ENCODE measurements around the gene OR5K4. TPM values are rescaled to one million over a fixed set of nuclear protein-coding genes. Genes with fewer than 3 reads are reported as not detected.

The OR5K4 gene
- polyA plus RNA-seq, 1 donor (not counting 4 experiments of a cell fraction or from before 2014, with no cell fraction given), result not detected

GRCh38 chr3:98329392-98330124, 24.1 kb upstream of the OR5K4 start:
- no peaks in the 10 kb centered on the region for H4K20me1 ChIP-seq (ENCODE audit: control insufficient read depth, extremely low read depth, insufficient read depth, low read length)
- H2AFZ ChIP-seq (ENCODE audit: control insufficient read depth, low read length), result no peak overlapping the region
- H3K9me3 ChIP-seq (ENCODE audit: control insufficient read depth, low read depth, low read length), result no peaks in the 10 kb centered on the region
- H3K27ac ChIP-seq (ENCODE audit: control insufficient read depth, insufficient read depth, low read length), result no peak overlapping the region
- H3K4me1 ChIP-seq (ENCODE audit: control insufficient read depth, extremely low read depth, insufficient read depth, low read length), result no peaks in the 10 kb centered on the region
- no peaks in the 10 kb centered on the region for H3K9me1 ChIP-seq (ENCODE audit: control insufficient read depth, extremely low read depth, insufficient read depth, low read length)
- no peaks in the 10 kb centered on the region for H3K79me2 ChIP-seq (ENCODE audit: control insufficient read depth, insufficient read depth, low read length)
- no peak overlapping the region for H3K9ac ChIP-seq (ENCODE audit: control insufficient read depth, extremely low read depth, insufficient read depth, low read length)
- H3K36me3 ChIP-seq (ENCODE audit: control insufficient read depth in 2 of 2, extremely low read depth in 1 of 2, insufficient read depth in 2 of 2, low read length in 2 of 2), result no peaks in the 10 kb centered on the region
- DNase-seq (ENCODE audit: low read depth, low spot score), result no peak
- peaks cover 2% of the 10 kb centered on the region for H3K27me3 ChIP-seq (ENCODE audit: control insufficient read depth, extremely low read depth, insufficient read depth, low read length)
- dilution Hi-C loops (cut with MboI; ENCODE audit: extremely low pct_ligation_motif_present, low sequenced_read_pairs), result no loop called here
- H3K4me2 ChIP-seq (ENCODE audit: control insufficient read depth, extremely low read depth, insufficient read depth, low read depth, low read length), result no peak overlapping the region
- FAIRE-seq, result peak; percentile 77
- peak; percentile 75 to 81 (median 79) for TF ChIP-seq CTCF (optimal IDR thresholded peaks at IDR 0.05 in 1 of 3, IDR thresholded peaks at IDR 0.05 in 1 of 3, conservative IDR thresholded peaks at IDR 0.05 in 1 of 3; ENCODE audit: extremely low read depth in 1 of 3, insufficient read depth in 2 of 3, low read length in 3 of 3)
- no peak for TF ChIP-seq EZH2 (IDR thresholded peaks at IDR 0.05; ENCODE audit: low read length)
- no peak overlapping the region for H3K4me3 ChIP-seq (ENCODE audit: control insufficient read depth in 2 of 3, extremely low read depth in 1 of 3, insufficient read depth in 2 of 3, low read depth in 1 of 3, low read length in 3 of 3)

- Histone ChIP-seq H3K79me2 (ENCODE audit: control insufficient read depth, insufficient read depth, low read length) (no peaks in the 10 kb centered on the region), H3K4me2 (ENCODE audit: control insufficient read depth, extremely low read depth, insufficient read depth, low read depth, low read length) (no peak overlapping the region), H3K36me3 (ENCODE audit: control insufficient read depth in 2 of 2, extremely low read depth in 1 of 2, insufficient read depth in 2 of 2, low read length in 2 of 2) (no peaks in the 10 kb centered on the region), H2AFZ (ENCODE audit: control insufficient read depth, low read length) (no peak overlapping the region), H3K27me3 (ENCODE audit: control insufficient read depth, extremely low read depth, insufficient read depth, low read length) (no peaks in the 10 kb centered on the region), H3K4me1 (ENCODE audit: control insufficient read depth, extremely low read depth, insufficient read depth, low read length) (no peaks in the 10 kb centered on the region), H3K9ac (ENCODE audit: control insufficient read depth, extremely low read depth, insufficient read depth, low read length) (no peak overlapping the region), H4K20me1 (ENCODE audit: control insufficient read depth, extremely low read depth, insufficient read depth, low read length) (no peaks in the 10 kb centered on the region), H3K27ac (ENCODE audit: control insufficient read depth, insufficient read depth, low read length) (no peak overlapping the region), H3K9me1 (ENCODE audit: control insufficient read depth, extremely low read depth, insufficient read depth, low read length) (no peaks in the 10 kb centered on the region), H3K9me3 (ENCODE audit: control insufficient read depth, low read depth, low read length) (no peaks in the 10 kb centered on the region), H3K4me3 (ENCODE audit: control insufficient read depth in 2 of 3, extremely low read depth in 1 of 3, insufficient read depth in 2 of 3, low read depth in 1 of 3, low read length in 3 of 3) (no peak overlapping the region)
- FAIRE-seq (no peak), DNase-seq (ENCODE audit: low read depth, low spot score) (no peak)
- TF ChIP-seq CTCF (optimal IDR thresholded peaks at IDR 0.05 in 1 of 3, IDR thresholded peaks at IDR 0.05 in 1 of 3, conservative IDR thresholded peaks at IDR 0.05 in 1 of 3; ENCODE audit: extremely low read depth in 1 of 3, insufficient read depth in 2 of 3, low read length in 3 of 3), result no peak
- no peak for TF ChIP-seq EZH2 (IDR thresholded peaks at IDR 0.05; ENCODE audit: low read length)
- dilution Hi-C loops (cut with MboI; ENCODE audit: extremely low pct_ligation_motif_present, low sequenced_read_pairs), result no loop called here
These were observed 22.3 kb upstream of the OR5K4 start for GRCh38 chr3:98331329-98331728.
